Loucy (cell line): ENCODE data around the gene FGGY.

Experiments
- H2AFZ ChIP-seq: fragments of 200-600 bp; sonication (generic); 2 replicates; pipeline ENCODE4 v1.6.0; 2016; ENCODE audit warnings: antibody characterized with exemption, mild to moderate bottlenecking, low read length, moderate library complexity
- H3F3A ChIP-seq: fragments of 200-600 bp; 2 replicates; pipeline ENCODE4 v1.6.0; 2016; ENCODE audit warnings: antibody characterized with exemption, low read depth, mild to moderate bottlenecking
- H3K27me3 ChIP-seq: fragments of 200-600 bp; sonication (generic); 2 replicates; pipeline ENCODE4 v1.6.1; 2014; ENCODE audit warnings: low read length, mild to moderate bottlenecking; ENCODE audit not compliant: insufficient read depth, poor library complexity, severe bottlenecking
- H3K36me3 ChIP-seq: fragments of 200-600 bp; sonication (generic); 2 replicates; pipeline ENCODE4 v1.6.1; 2016; ENCODE audit warnings: low read length; ENCODE audit not compliant: insufficient read depth
- H3K4me1 ChIP-seq: fragments of 200-600 bp; sonication (generic); 2 replicates; pipeline ENCODE4 v1.5.1; 2014; ENCODE audit warnings: low read length, mild to moderate bottlenecking; ENCODE audit not compliant: insufficient read depth, poor library complexity, severe bottlenecking
- H3K4me2 ChIP-seq: fragments of 200-600 bp; sonication (generic); 2 replicates; pipeline ENCODE4 v1.6.0; 2014; ENCODE audit warnings: antibody characterized with exemption, low read length, low read depth, mild to moderate bottlenecking; ENCODE audit not compliant: poor library complexity, severe bottlenecking
- H3K4me3 ChIP-seq: fragments of 200-600 bp; sonication (generic); 2 replicates; pipeline ENCODE4 v1.5.1; 2014; ENCODE audit warnings: low read length, mild to moderate bottlenecking, mixed read lengths; ENCODE audit not compliant: poor library complexity, severe bottlenecking
- H3K79me2 ChIP-seq: fragments of 200-600 bp; sonication (generic); 2 replicates; pipeline ENCODE4 v1.6.1; 2014; ENCODE audit warnings: low read length; ENCODE audit not compliant: insufficient read depth
- H3K9ac ChIP-seq: fragments of 200-600 bp; sonication (generic); 2 replicates; pipeline ENCODE4 v1.6.0; 2014; ENCODE audit warnings: mild to moderate bottlenecking, low read depth, low read length, moderate library complexity; ENCODE audit not compliant: poor library complexity, severe bottlenecking
- H3K9me2 ChIP-seq: fragments of 200-600 bp; sonication (generic); replicated peaks from 2 replicates; pipeline ENCODE4 v1.6.1; 2016; ENCODE audit warnings: low read depth, low read length, mixed read lengths
- H3K9me3 ChIP-seq: fragments of 200-600 bp; sonication (generic); 2 replicates; pipeline ENCODE4 v1.6.1; 2014; ENCODE audit warnings: mild to moderate bottlenecking, antibody characterized with exemption, low read length, low read depth; ENCODE audit not compliant: insufficient read depth
- H4K20me1 ChIP-seq: fragments of 200-600 bp; sonication (generic); 2 replicates; pipeline ENCODE4 v1.6.0; 2014; ENCODE audit warnings: antibody characterized with exemption, low read length, mild to moderate bottlenecking; ENCODE audit not compliant: insufficient read depth, poor library complexity, severe bottlenecking
- EZH2phosphoT487 ChIP-seq: fragments of 200-600 bp; IDR thresholded peaks from 2 replicates; pipeline ENCODE4 v1.6.1; 2018; ENCODE audit warnings: antibody characterized with exemption, mild to moderate bottlenecking, moderate library complexity, borderline replicate concordance
- TF ChIP-seq, protein P1 (sequence below): fragments of 200-600 bp; sonication (generic); conservative IDR thresholded peaks from 2 replicates; pipeline ENCODE4 v1.5.1; 2014; ENCODE audit warnings: mild to moderate bottlenecking, antibody characterized with exemption, low read length

FGGY gene

DNA sequence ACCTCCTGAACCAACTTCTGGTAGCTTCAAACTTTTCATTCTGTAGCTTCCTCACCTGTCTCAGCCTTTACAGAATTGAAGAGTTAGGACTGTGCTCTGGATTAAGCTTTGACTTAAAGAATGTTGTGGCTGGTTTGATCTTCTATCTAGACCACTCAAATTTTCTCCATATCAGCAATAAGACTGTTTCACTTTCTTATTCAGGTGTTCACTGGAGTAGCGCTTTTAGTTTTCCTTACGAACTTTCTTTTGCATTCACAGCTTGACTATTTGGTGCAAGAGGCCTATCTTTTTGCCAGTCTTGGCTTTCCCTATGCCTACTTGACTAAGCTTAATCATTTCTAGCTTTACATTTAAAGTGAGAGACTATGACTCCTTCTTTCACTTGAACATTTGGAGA is 31.5 kb downstream of the FGGY start:
- Histone ChIP-seq H3K9me2 (no peaks in the 10 kb centered on the region), H3K9me3 (no peaks in the 10 kb centered on the region), H3K9ac (no peak overlapping the region), H4K20me1 (no peaks in the 10 kb centered on the region), H3F3A (no peaks in the 10 kb centered on the region), H2AFZ (no peak overlapping the region), H3K79me2 (no peaks in the 10 kb centered on the region), H3K36me3 (no peaks in the 10 kb centered on the region; the same call in 1 of the 2 replicates), H3K4me1 (peaks cover 10% of the 10 kb centered on the region), H3K27me3 (no peaks in the 10 kb centered on the region), H3K4me3 (no peak overlapping the region), H3K4me2 (no peak overlapping the region)
- TF ChIP-seq, protein P1, sequence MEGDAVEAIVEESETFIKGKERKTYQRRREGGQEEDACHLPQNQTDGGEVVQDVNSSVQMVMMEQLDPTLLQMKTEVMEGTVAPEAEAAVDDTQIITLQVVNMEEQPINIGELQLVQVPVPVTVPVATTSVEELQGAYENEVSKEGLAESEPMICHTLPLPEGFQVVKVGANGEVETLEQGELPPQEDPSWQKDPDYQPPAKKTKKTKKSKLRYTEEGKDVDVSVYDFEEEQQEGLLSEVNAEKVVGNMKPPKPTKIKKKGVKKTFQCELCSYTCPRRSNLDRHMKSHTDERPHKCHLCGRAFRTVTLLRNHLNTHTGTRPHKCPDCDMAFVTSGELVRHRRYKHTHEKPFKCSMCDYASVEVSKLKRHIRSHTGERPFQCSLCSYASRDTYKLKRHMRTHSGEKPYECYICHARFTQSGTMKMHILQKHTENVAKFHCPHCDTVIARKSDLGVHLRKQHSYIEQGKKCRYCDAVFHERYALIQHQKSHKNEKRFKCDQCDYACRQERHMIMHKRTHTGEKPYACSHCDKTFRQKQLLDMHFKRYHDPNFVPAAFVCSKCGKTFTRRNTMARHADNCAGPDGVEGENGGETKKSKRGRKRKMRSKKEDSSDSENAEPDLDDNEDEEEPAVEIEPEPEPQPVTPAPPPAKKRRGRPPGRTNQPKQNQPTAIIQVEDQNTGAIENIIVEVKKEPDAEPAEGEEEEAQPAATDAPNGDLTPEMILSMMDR = no peak
- no peak for TF ChIP-seq EZH2phosphoT487

DNA sequence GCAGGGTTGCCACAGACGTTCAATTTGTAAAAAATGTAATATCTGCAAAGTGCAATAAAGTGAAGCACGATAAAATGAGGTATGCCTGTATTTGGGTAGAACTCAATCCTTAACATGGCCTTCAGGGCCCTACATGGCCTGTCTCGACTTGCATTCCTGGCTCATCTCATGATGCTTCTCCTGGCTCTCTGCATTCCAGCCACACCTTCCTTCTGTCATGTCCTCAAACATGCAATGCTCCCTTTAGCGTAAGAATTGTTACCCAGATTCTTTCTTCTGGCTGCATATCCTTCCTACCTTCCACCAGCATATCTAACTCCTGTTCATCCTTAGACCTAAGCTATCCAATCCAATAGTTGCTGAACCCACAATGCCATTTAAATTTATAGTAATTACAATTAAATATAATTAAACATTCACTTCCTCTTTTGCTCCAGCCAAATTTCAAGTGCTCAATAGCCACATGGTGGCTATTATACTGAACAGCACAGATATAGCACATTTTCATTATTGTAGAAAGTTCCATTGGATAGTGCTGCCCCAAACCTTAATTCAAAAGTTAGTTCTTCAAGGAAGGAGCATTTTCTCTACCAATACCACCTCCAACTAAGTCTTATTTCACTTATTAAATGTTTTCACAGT is 32.6 kb downstream of the FGGY start:
- TF ChIP-seq, protein P1 = no peak
- TF ChIP-seq EZH2phosphoT487 = no peak
- Histone ChIP-seq H2AFZ (no peak overlapping the region), H3K79me2 (no peaks in the 10 kb centered on the region), H3K4me2 (no peak overlapping the region), H4K20me1 (no peaks in the 10 kb centered on the region), H3K4me3 (no peak overlapping the region), H3K36me3 (no peaks in the 10 kb centered on the region; the same call in 1 of the 2 replicates), H3F3A (no peaks in the 10 kb centered on the region), H3K4me1 (peaks cover 19% of the 10 kb centered on the region), H3K9me3 (no peaks in the 10 kb centered on the region), H3K9ac (no peak overlapping the region), H3K9me2 (no peaks in the 10 kb centered on the region), H3K27me3 (no peaks in the 10 kb centered on the region)

DNA sequence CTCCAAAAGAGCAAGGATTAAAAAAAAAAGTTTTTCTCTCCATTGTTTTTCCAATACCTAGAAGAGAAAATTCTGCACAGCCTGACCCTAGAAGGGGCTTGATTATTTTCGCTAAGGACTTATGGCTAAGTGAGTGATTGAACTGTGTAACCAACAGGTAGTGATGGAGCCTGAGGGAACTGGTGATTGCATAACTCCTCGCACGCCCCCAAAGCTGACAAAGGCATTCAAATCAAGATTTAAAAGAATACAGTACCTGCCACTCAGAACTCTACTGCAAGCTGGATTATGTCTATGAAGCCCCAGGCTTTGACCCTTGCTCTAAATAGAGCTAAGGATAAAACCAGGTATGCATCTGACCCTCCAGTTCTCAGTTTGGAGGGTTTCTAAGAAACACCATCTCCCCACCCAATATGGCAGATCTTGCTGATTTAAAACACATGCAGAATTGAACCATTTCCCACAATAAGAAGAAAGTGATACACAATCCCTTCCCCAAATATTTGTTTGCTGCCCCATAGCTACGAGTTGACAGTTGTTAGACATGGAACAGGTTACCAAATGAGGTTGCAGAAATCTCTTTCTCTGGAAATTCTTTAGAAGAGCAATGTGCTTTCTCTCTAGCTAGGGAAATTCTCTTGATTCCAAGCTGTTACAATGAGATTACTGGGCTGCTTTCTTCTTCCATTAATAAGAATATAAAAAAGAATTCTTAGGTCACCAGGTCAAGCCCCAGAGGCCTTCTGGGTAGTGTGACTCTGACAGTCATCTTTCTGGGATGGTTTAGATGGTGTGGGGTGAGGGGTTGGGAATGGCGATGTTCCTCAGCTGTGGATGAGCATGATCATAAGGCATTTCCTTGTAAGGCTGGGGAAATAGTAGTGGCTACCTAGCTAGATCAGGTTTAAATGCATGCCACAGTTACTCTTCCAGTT is 35.1 kb downstream of the FGGY start:
- TF ChIP-seq EZH2phosphoT487 = no peak
- TF ChIP-seq, protein P1 = no peak
- no peaks in the 10 kb centered on the region for H3K79me2 ChIP-seq
- H3K9me3 ChIP-seq = no peaks in the 10 kb centered on the region
- H4K20me1 ChIP-seq = no peaks in the 10 kb centered on the region
- no peak overlapping the region for H3K9ac ChIP-seq
- no peaks in the 10 kb centered on the region for H3K27me3 ChIP-seq
- no peak overlapping the region for H3K4me3 ChIP-seq
- H3K36me3 ChIP-seq = no peaks in the 10 kb centered on the region
- H3K4me1 ChIP-seq = peaks cover 19% of the 10 kb centered on the region
- no peaks in the 10 kb centered on the region for H3K9me2 ChIP-seq
- no peak overlapping the region for H2AFZ ChIP-seq
- H3K4me2 ChIP-seq = no peak overlapping the region
- H3F3A ChIP-seq = no peaks in the 10 kb centered on the region
